ES-I3 (cell line): ENCODE data around the gene ZNF689.
"Not testable (repeated sequence)": the region's sequence is repeated elsewhere in the genome, so short reads cannot be mapped to it uniquely, and the experiment has no call there.

Experiments
- H3K36me3 ChIP-seq: 2 replicates; pipeline ENCODE4 v1.6.1; 2013; ENCODE audit warnings: mild to moderate bottlenecking, low read length, control low read depth, moderate library complexity; ENCODE audit not compliant: insufficient read depth
- H3K4me1 ChIP-seq: 2 replicates; pipeline ENCODE4 v1.6.1; 2013; ENCODE audit warnings: mild to moderate bottlenecking, control low read depth, low read length; ENCODE audit not compliant: insufficient read depth
- H3K9ac ChIP-seq: 2 replicates; pipeline ENCODE4 v1.6.1; 2013; ENCODE audit warnings: low read depth, mild to moderate bottlenecking, low read length, moderate library complexity
- H3K9me3 ChIP-seq: 2 replicates; pipeline ENCODE4 v1.6.1; 2013; ENCODE audit warnings: mild to moderate bottlenecking, low read length, moderate library complexity; ENCODE audit not compliant: control insufficient read depth, insufficient read depth

ZNF689 gene

GRCh38 chr16:30592871-30593270, 17.3 kb downstream of the ZNF689 start:
- H3K9ac ChIP-seq, result no peak overlapping the region
- H3K9me3 ChIP-seq, result no peaks in the 10 kb centered on the region
- no peaks in the 10 kb centered on the region for H3K36me3 ChIP-seq
- H3K4me1 ChIP-seq, result no peaks in the 10 kb centered on the region

- H3K36me3 ChIP-seq, H3K9me3 ChIP-seq, H3K4me1 ChIP-seq, H3K9ac ChIP-seq: not testable (repeated sequence)
Measured at GRCh38 chr16:30590869-30591268, 19.3 kb downstream of the ZNF689 start.

GRCh38 chr16:30589582-30589981, 20.6 kb downstream of the ZNF689 start:
- not testable (repeated sequence) for H3K36me3 ChIP-seq, H3K4me1 ChIP-seq, H3K9ac ChIP-seq, H3K9me3 ChIP-seq

GRCh38 chr16:30588651-30589050, 21.5 kb downstream of the ZNF689 start:
- Histone ChIP-seq H3K9me3 (no peaks in the 10 kb centered on the region), H3K9ac (no peak overlapping the region), H3K4me1 (no peaks in the 10 kb centered on the region), H3K36me3 (no peaks in the 10 kb centered on the region)

GRCh38 chr16:30585400-30586191, 24.6 kb downstream of the ZNF689 start, which contains the start of gene ZNF785:
ZNF785 (minus strand) TSS chr16:30585697; CDS start chr16:30585611, 86 bp downstream.
- H3K4me1 ChIP-seq, result no peaks in the 10 kb centered on the region
- no peaks in the 10 kb centered on the region for H3K9me3 ChIP-seq
- peak within 1 kb of the TSS; percentile 87 for H3K9ac ChIP-seq
- no peaks in the 10 kb centered on the region; the same call in 1 of the 2 replicates for H3K36me3 ChIP-seq

- peak overlapping the region; percentile 87 for H3K9ac ChIP-seq
- H3K9me3 ChIP-seq, result no peaks in the 10 kb centered on the region
- H3K4me1 ChIP-seq, result no peaks in the 10 kb centered on the region
- H3K36me3 ChIP-seq, result no peaks in the 10 kb centered on the region; the same call in 1 of the 2 replicates
Measured at GRCh38 chr16:30585022-30585399, 25.2 kb downstream of the ZNF689 start.

- Histone ChIP-seq H3K36me3 (peaks cover 6% of the 10 kb centered on the region; the same call in 1 of the 2 replicates), H3K9me3 (no peaks in the 10 kb centered on the region), H3K9ac (no peak overlapping the region), H3K4me1 (no peaks in the 10 kb centered on the region)
Measured at GRCh38 chr16:30582611-30583340, 27.4 kb downstream of the ZNF689 start.

GRCh38 chr16:30581457-30581856, 28.7 kb downstream of the ZNF689 start:
- H3K36me3 ChIP-seq, result peaks cover 6% of the 10 kb centered on the region; the same call in 1 of the 2 replicates
- H3K4me1 ChIP-seq, result no peaks in the 10 kb centered on the region

GRCh38 chr16:30574678-30575077, 35.5 kb downstream of the ZNF689 start:
- H3K9me3 ChIP-seq, result no peaks in the 10 kb centered on the region; the same call in 1 of the 2 replicates
- no peak overlapping the region for H3K9ac ChIP-seq
- peaks cover 6% of the 10 kb centered on the region; the same call in 1 of the 2 replicates for H3K36me3 ChIP-seq

More at GRCh38 chr16:30581457-30581856, 28.7 kb downstream of the ZNF689 start:
- no peak overlapping the region for H3K9ac ChIP-seq
- H3K9me3 ChIP-seq, result no peaks in the 10 kb centered on the region

GRCh38 chr16:30571445-30572322, 38.5 kb downstream of the ZNF689 start, which contains the start of gene ZNF688:
ZNF688 (minus strand) TSS chr16:30571714; CDS start chr16:30571629, 85 bp downstream.
- H3K4me1 ChIP-seq, result peaks cover 5% of the 10 kb centered on the region; the same call in 1 of the 2 replicates
- H3K9me3 ChIP-seq, result no peaks in the 10 kb centered on the region; the same call in 1 of the 2 replicates
- peak within 1 kb of the TSS; percentile 93 for H3K9ac ChIP-seq
- no peaks in the 10 kb centered on the region for H3K36me3 ChIP-seq

More at GRCh38 chr16:30574678-30575077, 35.5 kb downstream of the ZNF689 start:
- peaks cover 5% of the 10 kb centered on the region; the same call in 1 of the 2 replicates for H3K4me1 ChIP-seq

- Histone ChIP-seq H3K4me1 (peaks cover 5% of the 10 kb centered on the region; the same call in 1 of the 2 replicates), H3K9me3 (no peaks in the 10 kb centered on the region; the same call in 1 of the 2 replicates), H3K9ac (peak overlapping the region; percentile 93), H3K36me3 (no peaks in the 10 kb centered on the region)
Measured at GRCh38 chr16:30570636-30571444, 39.3 kb downstream of the ZNF689 start.

GRCh38 chr16:30569746-30570635, 40.2 kb downstream of the ZNF689 start:
- H3K9ac ChIP-seq, result no peak overlapping the region; the same call in 1 of the 2 replicates
- H3K36me3 ChIP-seq, result no peaks in the 10 kb centered on the region
- peaks cover 5% of the 10 kb centered on the region; the same call in 1 of the 2 replicates for H3K4me1 ChIP-seq
- H3K9me3 ChIP-seq, result no peaks in the 10 kb centered on the region; the same call in 1 of the 2 replicates
